NCI-H1417 (cell line): ENCODE data around the gene ABCA7.

ENCODE experiments used
- DNase-seq, 3 experiments: peaks; one replicate each; lab custom pipeline; 2025; lab: John Stamatoyannopoulos, UW

The ABCA7 gene

DNA sequence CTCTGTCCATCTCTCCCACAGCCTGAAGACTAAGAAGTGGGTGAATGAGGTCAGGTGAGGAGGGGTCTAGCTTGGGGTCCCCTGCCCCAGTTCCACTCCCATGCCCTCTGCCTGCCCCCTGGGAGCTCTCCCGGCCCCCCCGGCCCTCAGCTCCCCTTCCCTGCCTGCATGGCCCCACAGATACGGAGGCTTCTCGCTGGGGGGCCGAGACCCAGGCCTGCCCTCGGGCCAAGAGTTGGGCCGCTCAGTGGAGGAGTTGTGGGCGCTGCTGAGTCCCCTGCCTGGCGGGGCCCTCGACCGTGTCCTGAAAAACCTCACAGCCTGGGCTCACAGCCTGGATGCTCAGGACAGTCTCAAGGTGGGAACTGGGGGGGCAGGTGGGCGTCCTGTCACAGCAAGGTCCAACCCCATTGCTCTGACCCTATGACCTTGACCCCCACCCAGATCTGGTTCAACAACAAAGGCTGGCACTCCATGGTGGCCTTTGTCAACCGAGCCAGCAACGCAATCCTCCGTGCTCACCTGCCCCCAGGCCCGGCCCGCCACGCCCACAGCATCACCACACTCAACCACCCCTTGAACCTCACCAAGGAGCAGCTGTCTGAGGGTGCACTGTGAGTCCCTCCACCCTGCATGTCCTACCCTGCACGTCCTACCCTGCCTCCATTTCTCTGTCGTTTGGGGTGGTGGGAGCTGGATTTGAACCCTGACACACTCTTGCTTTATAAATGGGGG lies 16.1 kb downstream of the ABCA7 start:
- no peak for DNase-seq

DNA sequence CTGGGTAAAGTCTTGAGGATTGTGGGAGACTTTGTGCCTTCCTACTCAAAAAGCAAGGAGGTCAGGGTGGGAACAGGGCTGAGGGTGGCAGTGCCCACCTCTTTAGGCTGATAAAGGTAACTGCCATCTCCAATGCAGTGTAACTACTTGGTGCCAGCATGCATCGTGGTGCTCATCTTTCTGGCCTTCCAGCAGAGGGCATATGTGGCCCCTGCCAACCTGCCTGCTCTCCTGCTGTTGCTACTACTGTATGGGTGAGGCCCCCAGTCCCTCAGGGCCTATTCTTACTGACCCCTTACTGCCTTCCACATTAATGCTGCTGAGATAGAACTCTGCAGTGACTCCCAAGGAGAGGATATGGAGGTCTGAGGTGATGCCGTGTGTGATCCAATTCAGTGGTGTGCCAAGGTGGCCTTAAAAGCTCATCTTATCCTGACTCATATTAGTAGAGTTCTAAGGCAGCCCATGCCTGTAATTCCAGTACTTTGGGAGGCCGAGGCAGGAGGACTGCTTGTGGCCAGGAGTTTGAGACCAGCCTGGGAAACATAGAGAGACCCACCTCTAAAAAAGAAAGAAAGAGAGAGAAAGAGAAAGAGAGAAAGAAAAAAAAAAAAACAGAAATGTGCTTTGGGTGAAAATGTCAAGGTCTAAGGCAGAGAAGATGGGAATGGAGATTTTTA lies 17.4 kb downstream of the ABCA7 start:
- DNase-seq = peak; percentile 62 to 82 (median 80)

DNA sequence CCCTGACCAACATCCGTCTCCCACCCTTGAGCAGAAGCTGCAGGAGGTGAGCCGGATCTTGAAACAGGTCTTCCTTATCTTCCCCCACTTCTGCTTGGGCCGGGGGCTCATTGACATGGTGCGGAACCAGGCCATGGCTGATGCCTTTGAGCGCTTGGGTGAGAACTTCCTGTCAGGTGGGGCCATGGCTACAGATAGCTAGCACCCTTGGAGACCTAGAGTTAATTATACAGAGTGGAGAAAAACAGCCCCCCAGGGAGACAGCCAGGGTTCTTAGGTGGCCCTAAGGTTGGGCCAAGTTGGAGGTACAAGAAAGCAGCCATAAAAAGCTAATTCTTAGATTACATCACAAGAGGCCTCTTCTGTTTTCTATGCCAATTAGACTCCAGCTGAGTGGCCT lies 18.2 kb downstream of the ABCA7 start:
- DNase-seq = no peak

DNA sequence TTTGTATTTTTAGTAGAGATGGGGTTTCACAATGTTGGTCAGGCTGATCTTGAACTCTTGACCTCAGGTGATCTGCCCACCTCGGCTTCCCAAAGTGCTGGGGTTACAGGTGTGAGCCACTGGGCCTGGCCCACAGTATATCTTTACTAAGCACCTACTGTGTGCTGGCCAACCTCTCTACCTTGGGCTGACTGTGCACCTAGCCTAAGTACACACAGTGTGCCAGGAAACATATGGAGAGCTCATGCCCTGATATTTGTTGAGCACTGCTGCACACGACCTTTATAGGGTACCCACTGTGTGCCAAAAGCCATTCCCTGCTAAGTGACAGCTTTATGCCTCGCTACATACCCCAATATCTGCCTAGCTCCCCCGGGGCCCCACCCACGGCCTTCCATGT lies 20.8 kb downstream of the ABCA7 start:
- no peak for DNase-seq

DNA sequence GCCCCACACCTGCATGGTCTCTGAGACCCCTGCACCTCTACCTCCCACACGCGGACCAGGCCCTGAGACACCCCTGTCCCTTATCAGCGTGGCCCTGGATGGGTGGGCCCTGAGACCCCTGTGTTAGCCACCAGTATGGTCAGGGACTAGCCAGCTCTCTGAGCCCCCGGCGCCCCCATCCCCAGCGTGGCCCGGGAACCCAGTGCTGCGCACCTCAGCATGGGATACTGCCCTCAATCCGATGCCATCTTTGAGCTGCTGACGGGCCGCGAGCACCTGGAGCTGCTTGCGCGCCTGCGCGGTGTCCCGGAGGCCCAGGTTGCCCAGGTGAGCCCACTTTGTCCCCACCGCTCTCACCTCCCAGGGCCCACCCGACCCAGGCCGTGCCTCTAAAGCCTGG lies 22.1 kb downstream of the ABCA7 start:
- no peak for DNase-seq

DNA sequence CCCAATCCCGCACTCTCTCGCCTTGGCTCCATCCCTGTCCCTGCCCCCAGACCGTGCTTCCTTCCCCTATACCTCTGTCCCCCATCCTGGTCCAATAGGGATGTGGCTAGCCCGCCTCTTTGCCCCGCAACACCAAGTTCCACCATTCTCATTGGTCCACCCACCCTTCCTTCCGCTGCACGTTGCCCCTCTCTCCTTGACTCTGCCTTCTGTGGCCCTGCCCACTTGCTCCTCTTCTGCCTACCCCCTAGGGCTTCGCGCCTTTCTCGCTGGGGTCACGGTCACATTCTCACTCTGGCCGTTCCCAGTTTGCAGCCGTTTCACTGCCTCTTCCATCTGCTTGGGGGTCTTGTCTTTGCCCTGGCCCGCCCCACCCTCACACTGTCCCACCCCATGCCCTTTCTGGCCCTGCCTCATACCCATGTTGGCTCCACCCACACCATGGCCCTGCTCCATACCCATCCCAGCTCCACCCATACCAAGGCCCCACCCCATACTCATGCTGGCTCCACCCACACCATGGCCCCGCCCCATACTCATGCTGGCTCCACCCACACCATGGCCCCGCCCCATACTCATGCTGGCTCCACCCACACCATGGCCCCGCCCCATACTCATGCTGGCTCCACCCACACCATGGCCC lies 22.6 kb downstream of the ABCA7 start:
- no peak for DNase-seq

DNA sequence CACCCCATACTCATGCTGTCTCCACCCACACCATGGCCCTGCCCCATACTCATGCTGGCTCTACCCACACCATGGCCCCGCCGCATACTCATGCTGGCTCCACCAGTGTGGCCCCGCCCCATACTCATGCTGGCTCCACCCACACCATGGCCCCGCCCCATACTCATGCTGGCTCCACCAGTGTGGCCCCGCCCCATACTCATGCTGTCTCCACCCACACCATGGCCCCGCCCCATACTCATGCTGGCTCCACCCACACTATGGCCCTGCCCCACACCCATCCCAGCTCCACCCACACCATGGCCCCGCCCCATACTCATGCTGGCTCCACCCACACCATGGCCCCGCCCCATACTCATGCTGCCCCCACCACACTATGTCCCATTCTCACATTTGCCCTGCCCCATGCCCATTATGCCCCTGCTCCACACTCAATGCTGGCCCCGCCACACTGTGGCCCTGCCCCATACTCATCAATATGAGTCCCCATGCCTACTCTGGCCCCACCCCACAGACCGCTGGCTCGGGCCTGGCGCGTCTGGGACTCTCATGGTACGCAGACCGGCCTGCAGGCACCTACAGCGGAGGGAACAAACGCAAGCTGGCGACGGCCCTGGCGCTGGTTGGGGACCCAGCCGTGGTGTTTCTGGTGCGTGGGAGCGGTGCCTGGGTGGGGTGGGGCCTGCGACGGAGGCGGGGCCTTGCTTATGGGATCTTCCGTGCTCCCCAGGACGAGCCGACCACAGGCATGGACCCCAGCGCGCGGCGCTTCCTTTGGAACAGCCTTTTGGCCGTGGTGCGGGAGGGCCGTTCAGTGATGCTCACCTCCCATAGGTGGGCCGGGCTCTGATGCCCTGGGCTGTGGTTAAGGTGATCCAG lies 23.4 kb downstream of the ABCA7 start:
- DNase-seq = no peak

DNA sequence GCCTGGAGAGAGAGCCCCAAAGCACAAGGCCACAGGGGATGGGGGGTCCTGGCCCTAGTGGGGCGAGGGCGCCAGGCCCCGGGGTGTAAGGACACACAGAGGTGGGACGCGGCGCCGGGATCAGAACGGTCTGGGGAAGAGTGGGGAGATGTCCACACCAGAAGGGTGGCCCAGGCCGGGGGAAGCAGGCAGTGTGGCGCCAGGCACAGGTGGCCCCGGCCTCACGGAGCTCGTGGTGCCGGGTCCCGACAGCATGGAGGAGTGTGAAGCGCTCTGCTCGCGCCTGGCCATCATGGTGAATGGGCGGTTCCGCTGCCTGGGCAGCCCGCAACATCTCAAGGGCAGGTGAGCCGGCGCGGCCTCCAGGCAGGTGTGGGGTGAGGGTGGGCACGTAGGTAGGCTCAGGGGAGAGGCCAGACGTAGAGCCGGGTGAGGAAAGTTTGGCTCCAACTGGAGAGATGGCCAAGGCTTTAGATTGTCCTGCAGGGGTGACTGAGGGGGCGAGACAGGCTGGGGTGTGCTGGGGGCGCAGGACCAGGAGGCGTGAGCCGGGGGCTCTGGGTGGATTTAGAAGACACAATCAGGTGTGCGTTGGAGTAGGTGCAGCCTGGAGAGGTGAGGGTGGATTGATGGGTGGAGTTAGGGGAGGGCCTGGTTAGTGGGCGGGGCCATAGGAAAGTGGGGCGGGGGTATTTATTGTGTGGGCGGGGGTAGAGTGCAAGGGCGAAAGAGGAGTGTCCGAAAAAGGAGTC lies 24.2 kb downstream of the ABCA7 start:
- no peak for DNase-seq

DNA sequence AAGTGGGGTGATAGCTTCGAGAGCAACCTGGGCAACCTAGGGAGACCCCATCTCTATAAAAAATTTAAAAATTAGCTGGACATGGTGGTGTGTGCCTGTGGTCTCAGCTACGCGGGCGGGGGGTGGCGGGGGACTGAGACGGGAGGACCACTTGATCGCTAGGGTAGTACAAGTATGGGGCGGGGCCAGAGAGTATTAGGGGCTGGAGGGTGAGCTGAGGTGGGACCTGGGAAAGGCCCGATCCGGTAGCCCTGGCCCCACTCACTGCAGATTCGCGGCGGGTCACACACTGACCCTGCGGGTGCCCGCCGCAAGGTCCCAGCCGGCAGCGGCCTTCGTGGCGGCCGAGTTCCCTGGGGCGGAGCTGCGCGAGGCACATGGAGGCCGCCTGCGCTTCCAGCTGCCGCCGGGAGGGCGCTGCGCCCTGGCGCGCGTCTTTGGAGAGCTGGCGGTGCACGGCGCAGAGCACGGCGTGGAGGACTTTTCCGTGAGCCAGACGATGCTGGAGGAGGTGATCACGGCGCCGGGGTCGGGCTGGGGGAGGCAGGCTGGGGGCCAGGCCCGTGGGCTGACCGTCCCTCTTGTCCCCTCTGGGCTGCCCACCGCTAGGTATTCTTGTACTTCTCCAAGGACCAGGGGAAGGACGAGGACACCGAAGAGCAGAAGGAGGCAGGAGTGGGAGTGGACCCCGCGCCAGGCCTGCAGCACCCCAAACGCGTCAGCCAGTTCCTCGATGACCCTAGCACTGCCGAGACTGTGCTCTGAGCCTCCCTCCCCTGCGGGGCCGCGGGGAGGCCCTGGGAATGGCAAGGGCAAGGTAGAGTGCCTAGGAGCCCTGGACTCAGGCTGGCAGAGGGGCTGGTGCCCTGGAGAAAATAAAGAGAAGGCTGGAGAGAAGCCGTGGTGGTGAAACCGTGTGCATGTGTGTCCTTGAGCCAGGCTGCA lies 25.0 kb downstream of the ABCA7 start:
- peak; percentile 44 to 49 (median 46) for DNase-seq

DNA sequence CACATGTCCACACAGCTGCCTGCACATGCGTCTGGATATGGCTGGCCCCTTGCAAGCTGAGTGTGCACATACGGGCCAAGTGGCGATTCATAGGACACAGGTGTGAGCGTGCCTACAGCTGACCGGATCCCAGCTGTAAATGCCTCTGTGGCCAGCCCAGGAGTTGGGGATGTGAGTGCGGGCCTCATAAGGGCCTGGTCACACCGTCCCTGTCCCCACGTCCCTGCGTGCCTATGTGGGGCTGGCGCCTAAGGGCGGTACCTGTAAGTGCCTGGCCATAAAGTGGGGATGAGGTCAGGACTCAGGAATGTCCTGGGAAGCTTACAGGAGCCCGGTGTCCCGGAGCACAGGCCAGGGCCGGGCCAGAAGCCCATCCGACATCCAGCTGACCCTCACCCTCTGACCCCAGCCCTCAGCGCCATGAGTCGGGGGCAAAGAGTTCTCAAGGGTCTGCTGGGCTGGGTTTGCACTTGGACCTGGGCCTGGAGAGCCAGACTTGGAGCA lies 25.8 kb downstream of the ABCA7 start:
- no peak for DNase-seq

DNA sequence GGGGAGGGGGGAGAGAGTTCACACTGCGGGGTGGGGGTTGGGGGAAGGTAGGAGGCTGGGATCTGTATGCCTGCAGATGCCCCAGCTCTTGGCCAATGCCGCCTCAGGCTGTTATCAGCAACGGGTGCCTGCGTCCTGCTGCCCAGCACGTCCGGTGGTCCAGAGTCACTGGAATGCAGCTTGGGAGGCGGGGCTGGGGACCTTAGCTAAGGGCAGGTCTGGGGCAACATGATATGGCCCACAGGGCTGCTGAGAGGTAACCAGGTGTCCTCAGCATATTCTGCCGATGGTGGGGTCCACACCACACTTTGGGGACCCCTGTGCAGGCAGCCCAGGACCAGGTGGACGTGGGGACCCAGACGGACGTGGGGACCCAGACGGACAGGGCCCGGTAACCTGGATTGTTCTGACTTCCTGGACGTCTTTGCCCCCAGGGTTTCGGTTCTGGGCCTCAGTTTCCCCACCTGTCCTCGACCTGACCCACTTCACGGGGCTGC lies 26.4 kb downstream of the ABCA7 start:
- no peak for DNase-seq

DNA sequence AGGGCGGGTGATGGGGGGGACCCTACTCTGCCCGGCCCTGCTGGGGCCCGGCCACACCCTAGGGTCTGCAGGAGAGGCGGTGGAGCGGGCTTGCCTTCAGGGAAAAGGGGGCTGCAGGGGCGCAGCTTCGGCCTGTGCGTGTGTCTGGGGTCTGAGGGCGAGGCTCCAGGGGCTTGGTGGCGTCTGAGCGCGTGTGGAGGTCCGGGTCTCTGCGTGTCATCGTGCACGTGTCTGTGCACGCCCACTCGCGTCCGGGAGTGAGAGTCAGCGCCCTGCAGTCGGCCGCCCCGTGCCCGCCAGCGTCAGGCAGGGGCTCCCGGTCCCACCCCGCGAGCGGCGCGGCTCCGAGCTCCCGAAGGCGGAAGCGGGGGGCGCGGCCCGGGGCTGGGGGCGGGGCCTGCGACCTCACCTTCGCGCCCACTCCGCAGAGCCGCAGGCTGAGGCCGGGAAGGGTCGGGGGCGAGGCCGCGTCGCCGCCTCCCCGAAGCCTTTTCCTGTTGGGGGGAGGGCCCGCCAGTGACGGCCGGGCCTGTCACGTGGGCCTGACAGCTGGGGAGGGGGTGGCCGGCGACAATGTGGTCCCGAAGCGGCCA lies 26.9 kb downstream of the ABCA7 start, which contains the start of gene ARHGAP45:
Gene ARHGAP45 (plus strand): TSS at position 420 of the 593 bp plus-strand sequence. CDS start 239 bp downstream, outside the sequence.
- DNase-seq = peak in 2 of 3 experiments; percentile 46 to 56

DNA sequence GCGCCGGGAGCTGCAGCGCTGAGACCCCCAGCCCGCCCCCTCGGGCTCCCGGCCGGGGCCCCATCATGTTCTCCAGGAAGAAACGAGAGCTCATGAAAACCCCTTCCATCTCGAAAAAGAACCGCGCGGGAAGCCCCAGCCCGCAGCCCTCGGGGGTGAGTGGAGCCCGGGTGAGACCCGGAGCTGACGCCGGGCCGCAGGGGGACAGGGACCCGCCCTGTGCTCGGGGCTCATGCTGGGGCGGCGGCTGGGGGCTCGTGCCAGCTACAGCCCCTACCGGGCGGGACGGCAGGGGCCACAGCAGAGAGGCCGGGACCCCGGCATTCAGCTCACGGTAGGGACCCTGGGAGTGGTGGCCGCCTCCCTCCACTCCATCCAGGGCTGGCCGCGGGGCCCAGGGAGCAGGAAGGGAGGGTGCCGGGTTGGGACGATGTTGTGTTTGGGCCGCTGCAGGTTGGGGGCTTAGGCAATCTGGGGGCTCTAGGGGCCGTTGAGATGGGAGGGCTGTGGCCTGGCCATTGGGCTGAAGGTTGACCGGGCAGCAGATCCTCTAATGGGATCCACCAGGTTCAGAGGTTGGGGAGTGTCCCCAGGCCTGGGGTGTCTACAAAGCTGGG lies 27.5 kb downstream of the ABCA7 start:
- no peak for DNase-seq

DNA sequence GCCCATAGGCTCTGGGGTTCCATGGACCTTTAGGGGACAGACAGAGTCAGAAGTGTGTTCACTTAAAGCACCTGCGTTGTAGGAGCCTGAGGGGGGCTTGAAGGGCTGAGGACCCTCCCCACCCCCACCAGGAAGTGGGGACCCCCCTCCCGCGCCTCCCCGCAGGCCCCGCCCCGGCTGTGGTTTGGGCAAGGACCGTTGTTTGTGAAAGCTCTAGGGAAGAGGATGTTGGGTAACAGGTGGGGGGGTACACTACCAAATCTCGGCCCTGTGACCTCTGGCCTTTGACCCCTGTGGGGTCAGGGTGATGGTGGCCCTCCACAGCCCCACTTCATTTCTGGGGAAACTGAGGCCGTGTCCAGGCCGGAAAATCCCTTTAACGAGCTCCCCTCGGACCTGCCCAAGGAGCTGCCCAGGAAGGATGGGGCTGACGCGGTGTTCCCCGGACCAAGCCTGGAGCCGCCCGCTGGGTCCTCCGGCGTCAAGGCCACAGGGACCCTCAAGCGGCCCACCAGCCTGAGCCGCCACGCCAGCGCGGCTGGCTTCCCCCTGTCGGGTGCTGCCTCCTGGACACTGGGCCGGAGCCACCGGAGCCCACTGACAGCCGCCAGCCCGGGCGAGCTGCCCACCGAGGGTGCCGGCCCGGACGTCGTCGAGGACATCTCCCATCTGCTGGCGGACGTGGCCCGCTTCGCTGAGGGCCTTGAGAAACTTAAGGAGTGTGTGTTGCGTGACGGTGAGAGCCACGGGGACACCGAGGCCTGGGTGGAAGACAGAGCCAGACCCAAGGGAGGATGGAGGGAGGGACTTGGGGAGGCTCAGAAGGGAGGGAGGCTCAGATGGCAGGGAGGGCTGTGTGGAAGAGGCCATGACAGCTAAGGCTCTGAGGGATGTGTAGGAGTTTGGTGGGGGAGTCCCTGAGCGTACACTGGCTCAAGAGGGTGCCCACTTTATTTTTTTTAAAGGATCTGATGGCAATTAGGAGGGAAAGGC lies 28.4 kb downstream of the ABCA7 start:
- no peak for DNase-seq

DNA sequence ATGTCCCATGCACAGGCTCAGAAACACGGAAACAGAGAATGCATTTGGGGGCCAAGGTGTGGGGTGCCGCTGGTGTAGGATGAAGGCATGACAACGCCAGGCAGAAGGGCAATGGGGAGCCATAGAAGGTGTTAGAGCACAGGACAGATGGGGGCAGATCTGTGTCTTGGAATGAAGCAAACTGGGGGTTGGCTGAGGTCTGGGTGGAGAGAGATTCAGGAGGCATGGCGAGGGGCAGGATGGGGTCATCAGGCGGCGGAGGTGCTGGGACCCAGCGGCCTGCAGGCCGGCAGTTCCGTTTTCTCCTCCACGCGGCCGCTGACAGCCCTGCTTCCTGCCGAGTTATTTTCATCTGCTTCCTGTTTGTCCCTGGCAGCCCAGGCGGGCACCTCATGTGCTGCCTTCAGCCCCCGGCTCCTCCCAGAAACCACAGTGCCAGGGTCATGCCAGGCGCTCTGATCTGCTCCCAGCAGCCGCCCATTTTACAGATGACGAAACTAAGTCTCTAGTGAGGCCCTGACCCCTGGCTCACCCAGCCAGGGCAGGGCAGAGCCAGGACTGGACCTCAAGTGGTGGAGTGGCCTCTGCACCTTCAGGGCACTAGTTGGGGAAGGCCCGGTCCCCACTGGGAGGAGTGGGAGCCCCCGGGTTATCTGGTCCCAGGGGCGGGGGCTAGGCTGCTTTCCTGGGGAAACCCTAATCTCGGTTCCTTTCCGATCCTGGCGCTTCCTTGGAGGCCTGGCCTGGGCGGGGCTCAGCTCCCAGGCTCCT lies 29.3 kb downstream of the ABCA7 start:
- DNase-seq = no peak

DNA sequence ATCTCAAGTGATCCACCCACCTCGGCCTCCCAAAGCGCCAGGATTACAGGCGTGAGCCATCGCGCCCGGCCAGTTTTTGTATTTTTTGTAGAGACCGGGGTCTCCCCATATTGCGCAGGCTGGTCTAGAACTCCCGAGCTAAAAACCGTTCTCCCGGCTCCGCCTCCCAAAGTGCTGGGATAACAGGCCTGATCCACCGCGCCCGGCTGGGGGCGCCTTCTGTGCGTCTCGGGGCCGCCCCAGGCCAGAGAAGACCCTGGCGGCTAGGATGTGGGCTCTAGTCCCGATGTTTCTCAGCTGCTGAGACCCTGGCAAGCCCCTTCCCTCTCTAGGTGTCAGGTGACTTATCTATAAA lies 30.6 kb downstream of the ABCA7 start:
- no peak for DNase-seq
